ENCODE measurements around the gene FRRS1L. TPM values are rescaled to one million over a fixed set of nuclear protein-coding genes. Genes with fewer than 3 reads are reported as not detected.

Gene FRRS1L
- polyA plus RNA-seq, 3 donors, result 2.1 to 2.9 (median 2.4) TPM

GRCh38 chr9:109108318-109108717 lies 58.7 kb downstream of the FRRS1L start:
- no peak for DNase-seq

- DNase-seq, result no peak
These were observed 59.4 kb downstream of the FRRS1L start for GRCh38 chr9:109107402-109108240.

- DNase-seq, result no peak
These were observed 65.2 kb downstream of the FRRS1L start for GRCh38 chr9:109101810-109102209.

DNA sequence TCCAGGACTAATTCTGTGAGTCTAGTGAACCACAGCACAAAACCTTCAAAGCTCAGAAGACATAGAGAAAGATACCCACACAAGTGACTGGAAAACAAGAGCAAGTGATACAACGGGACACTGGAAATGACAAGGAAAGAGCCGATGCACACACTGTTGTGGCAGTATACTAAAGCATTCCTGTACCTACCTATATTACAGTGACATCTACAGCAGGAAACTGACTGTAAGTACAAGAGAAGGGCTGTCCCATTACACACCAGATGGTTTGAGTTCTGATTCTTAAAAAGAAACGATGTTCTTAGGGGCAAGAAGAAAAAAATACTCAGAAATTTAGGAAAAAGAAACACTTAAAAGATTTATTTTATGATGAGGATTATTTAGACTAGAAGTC lies 65.8 kb downstream of the FRRS1L start:
- no peak for DNase-seq

DNA sequence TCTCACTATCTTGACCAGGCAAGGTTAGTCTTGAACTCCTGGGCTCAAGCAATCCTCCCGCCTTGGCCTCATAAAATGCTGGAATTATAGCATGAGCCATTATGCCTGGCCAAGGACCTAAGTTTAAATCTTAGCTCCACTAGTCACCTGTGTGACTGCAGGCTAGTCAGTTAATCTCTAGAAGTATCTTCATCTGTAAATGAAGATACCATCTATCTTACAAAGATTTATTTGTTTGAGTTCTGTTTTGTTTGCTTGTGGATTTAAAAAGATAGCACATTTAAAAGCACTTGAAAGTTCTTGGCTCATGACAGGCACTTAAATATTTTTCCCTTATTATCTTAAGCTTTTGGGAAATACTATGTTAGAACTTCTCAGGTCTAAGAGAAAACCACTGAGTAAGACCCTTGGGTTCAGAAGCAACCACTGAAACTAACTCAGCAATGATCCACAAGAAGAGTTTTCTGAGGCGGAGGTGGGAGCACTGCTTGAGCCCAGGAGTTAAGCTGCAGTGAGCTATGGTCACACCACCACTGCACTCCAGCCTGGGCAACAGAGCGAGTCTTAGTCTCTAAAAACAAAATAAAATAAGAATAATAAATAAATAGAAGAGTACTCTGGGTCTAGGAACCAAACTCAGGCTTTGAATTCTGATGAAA lies 66.4 kb downstream of the FRRS1L start:
- no peak for DNase-seq

- DNase-seq, result peak; percentile 19
These were observed 68.1 kb downstream of the FRRS1L start for GRCh38 chr9:109098960-109099308.

DNA sequence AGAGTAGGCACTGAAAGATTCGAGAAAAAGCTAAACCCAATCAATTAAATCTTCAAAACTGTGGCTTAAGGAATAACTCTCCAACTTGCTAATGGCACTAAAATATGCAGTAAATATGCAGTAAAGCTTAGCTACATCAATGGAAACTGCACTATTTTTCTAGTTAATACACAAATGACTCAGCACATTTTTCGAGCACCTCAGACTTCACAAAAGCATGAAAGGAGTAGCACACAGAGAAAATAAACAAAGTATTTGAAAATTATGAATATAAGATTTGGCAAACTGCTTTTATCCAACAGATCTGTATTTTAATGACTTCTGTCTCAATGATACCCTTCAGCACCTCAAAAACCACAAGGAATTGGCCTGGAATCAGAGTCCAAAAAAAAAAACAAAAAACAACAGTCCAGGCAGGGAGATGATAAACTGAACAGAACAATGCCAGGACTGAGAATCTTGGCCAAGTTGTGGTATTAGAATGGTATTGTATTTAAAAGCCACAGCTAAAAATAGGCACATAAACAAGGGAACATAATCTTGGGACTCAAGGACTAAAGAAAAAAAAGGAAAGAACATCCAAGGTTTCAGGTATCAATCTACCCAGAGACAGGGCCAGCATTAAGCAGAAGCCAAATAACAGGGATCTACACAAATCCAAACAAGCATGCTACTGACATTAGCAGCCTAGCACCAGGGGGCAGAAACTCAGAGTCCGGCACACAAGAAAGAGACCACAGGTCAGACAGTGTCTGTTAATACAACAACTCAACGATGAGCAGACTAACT lies 68.7 kb downstream of the FRRS1L start:
- DNase-seq, result peak; percentile 37

- no peak for DNase-seq
These were observed 69.9 kb downstream of the FRRS1L start for GRCh38 chr9:109097146-109097545.

GRCh38 chr9:109095321-109095720 lies 71.7 kb downstream of the FRRS1L start:
- no peak for DNase-seq

DNA sequence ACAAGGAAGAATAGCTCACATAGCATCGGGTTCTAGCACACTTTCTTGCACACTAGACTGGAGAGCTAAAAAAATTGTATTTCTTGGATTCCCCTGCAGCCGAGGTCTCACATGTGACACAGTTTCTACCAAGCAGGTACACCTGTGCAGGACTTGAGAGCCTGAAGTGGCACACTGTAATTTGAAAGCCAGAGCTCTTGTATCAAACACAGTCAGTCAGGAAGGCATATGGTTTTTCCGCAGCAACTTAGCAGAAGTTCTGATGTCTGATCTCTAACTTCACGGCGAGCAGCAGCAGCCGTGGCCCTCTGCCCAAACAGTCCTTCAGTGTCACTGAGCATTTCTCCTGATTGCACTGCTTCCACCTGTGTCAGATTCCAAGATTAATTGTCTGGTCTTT lies 72.8 kb downstream of the FRRS1L start:
- DNase-seq, result no peak

DNA sequence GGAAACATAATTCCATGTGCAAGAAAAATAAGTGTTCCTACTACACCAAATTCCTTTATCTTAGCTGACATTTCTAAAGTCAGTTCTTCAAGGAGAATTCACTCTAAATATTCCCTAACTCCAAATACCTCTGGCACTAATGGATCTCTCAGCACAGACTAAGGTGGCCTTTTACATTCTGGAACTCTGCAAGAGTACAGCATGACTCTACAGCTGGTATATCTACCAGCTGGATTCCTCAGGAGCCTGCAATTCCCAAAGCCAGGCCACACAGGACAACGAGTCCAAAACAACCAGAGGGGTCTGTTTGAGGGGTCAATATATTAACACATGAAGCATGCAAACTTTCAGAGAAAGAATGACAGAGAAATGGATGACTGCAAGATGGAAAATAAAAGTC lies 74.5 kb downstream of the FRRS1L start:
- no peak for DNase-seq

DNA sequence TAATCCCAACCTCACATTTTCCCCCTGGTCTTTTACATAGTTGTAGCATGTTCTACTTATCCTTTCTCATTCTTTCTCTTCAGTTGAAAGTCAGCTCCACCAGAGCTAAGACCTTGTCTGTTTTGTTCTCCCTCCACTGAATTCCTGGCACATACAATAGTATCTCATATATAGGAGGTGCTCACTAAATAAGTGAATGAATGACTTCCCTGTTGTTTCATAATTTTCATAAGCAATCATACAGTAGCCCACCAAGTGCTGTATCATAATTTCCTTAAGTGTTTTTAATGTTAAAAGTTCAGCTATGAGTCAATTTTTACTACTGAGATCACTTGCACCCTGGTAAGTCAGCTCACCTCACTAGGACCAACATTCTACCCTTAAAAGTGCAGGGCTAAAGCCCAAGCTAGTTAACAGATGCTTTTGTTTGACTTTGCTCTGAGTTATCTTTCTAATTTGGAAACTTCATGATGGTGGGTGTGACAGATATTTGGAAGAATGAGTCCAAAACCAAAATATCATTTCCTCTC lies 74.9 kb downstream of the FRRS1L start:
- no peak for DNase-seq

GRCh38 chr9:109088221-109088620 lies 78.8 kb downstream of the FRRS1L start:
- no peak for DNase-seq

DNA sequence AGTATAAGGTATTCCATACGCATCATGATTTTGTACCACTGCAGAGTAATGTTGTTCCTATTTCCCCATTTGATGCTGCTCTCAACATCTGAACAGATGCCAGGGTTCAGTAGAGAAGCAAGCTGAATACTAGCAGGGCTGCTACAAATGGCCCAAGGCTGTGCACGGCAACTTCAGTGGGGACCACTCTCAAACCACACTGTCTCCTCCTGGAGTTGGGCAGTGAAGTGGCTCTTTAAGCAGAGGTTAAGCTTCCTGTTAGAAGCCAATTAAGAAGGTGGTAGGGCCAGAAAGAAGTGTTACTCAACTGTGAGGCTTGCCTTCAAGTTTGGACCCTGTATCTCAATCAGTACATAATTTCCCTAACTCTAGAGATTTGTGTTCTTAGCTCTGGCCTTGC lies 79.3 kb downstream of the FRRS1L start:
- no peak for DNase-seq

- DNase-seq, result no peak
These were observed 80.8 kb downstream of the FRRS1L start for GRCh38 chr9:109086221-109086620.

- DNase-seq, result no peak
These were observed 81.5 kb downstream of the FRRS1L start for GRCh38 chr9:109085510-109085909.

GRCh38 chr9:109083813-109084405 lies 83.1 kb downstream of the FRRS1L start:
- DNase-seq, result no peak

- no peak for DNase-seq
These were observed 83.9 kb downstream of the FRRS1L start for GRCh38 chr9:109083141-109083540.

- DNase-seq, result no peak
These were observed 84.9 kb downstream of the FRRS1L start for GRCh38 chr9:109082091-109082620.

Measured in renal pelvis (tissue), 4 donors.